ENCODE results near the gene VPS8.

Gene VPS8, protein sequence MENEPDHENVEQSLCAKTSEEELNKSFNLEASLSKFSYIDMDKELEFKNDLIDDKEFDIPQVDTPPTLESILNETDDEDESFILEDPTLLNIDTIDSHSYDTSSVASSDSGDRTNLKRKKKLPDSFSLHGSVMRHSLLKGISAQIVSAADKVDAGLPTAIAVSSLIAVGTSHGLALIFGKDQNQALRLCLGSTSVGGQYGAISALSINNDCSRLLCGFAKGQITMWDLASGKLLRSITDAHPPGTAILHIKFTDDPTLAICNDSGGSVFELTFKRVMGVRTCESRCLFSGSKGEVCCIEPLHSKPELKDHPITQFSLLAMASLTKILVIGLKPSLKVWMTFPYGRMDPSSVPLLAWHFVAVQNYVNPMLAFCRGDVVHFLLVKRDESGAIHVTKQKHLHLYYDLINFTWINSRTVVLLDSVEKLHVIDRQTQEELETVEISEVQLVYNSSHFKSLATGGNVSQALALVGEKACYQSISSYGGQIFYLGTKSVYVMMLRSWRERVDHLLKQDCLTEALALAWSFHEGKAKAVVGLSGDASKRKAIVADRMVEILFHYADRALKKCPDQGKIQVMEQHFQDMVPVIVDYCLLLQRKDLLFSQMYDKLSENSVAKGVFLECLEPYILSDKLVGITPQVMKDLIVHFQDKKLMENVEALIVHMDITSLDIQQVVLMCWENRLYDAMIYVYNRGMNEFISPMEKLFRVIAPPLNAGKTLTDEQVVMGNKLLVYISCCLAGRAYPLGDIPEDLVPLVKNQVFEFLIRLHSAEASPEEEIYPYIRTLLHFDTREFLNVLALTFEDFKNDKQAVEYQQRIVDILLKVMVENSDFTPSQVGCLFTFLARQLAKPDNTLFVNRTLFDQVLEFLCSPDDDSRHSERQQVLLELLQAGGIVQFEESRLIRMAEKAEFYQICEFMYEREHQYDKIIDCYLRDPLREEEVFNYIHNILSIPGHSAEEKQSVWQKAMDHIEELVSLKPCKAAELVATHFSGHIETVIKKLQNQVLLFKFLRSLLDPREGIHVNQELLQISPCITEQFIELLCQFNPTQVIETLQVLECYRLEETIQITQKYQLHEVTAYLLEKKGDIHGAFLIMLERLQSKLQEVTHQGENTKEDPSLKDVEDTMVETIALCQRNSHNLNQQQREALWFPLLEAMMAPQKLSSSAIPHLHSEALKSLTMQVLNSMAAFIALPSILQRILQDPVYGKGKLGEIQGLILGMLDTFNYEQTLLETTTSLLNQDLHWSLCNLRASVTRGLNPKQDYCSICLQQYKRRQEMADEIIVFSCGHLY (N-terminal part only)

DNA sequence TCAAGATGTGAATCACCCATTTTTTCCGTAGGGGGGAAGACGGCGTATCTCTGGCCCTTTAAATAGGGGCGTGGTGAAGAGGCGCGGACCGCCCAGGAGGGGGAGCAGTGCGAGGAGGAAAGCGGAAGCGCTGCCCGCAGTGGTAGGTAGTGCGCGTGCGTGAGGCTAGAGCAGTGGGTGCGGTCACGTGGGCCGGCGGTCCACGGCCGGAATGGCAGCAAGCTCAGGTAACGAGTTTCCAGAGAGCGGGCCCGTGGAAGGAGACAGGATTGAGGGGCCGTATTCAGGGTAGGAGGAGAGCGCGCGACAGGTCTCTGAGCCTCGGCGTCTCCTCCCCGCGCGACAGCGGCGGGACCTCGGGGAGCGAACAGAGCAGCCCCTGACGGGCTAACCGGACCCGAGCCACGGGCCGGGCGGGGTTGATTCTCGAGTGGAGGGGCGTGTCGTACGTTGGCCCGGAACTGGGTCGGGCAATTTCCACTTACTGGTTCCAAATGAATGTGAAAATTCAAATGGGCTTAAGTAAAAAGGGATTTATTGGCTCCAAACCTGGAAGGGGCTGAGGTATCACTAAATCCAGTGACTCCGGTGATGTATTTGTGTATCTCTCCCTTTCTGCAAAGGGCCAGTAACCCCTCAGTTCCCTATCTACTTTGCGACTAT lies at the start of gene VPS8:
Gene VPS8 (plus strand): TSS at position 168 of the 663 bp plus-strand sequence. CDS start 12,467 bp downstream, outside the sequence.
- DNase-seq, result peak; percentile 34 to 90

DNA sequence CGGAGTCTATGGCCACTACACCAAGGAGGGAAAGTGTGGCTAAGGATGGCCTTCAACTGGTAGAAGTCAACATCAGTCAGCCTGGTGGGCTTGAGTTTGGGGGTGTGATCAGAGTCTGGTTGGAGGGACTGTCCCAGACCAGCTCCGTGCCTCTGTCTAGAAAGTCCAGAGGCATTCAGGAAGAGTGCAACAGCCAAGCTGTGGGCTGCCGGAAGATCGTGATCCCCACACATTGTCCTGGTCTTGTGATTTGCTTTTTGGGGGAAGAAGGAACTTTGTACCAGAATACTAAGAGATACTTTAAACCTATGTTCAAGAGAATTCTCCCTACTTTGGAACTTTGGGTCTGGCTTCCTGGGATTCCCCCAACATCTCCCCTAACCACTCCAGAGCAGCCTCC lies 47.8 kb upstream of the VPS8 start:
- no peak for DNase-seq

DNA sequence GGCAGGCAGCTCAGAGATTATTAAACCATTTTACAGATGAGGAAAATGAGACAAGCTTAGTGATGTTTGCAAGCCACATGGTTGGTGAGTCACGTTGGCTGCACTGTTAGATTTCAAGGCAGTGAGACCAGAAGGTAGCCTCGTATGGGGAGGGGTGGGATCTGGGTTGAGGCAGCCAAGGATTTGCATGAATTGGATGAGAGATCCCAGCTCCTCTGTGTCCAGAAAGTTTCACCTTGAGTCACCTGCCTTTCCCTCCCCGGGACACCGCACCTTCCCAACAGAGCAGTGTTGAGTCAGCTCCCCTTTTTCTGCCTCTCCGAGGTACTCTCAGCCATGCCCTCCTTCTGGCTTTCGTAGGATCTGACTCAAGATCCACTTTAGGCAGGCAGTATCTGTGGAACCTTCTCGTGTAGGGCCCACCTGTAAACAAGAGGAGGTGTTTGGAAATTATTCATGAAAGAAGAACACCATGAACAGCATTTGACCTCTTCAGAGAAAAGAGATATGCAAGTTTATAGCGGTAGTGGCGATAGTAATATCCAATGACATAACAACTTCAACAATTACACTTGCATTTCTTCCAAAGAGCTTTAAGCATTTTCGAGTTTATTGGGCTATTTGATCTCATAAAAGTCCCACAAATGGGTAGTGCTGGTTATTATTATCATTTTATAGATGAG lies 46.8 kb upstream of the VPS8 start:
- DNase-seq, result no peak

DNA sequence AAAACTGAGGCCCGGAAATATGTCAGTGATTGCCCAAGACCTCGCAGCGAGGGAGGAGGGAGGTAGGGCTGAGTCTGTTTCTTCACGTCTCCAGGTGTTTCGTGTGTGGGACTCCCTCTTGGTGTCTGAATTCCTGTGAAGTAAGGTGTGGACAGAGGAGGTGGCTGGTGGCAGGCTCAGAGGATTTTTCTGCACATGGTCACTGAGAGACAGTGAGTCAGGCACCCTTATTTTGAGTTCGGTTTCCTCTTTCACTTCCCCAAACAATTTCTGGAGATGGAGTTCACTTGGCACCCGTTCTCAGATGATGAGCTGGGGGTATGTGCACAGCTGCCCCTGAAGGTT lies 46.3 kb upstream of the VPS8 start:
- DNase-seq, result no peak

DNA sequence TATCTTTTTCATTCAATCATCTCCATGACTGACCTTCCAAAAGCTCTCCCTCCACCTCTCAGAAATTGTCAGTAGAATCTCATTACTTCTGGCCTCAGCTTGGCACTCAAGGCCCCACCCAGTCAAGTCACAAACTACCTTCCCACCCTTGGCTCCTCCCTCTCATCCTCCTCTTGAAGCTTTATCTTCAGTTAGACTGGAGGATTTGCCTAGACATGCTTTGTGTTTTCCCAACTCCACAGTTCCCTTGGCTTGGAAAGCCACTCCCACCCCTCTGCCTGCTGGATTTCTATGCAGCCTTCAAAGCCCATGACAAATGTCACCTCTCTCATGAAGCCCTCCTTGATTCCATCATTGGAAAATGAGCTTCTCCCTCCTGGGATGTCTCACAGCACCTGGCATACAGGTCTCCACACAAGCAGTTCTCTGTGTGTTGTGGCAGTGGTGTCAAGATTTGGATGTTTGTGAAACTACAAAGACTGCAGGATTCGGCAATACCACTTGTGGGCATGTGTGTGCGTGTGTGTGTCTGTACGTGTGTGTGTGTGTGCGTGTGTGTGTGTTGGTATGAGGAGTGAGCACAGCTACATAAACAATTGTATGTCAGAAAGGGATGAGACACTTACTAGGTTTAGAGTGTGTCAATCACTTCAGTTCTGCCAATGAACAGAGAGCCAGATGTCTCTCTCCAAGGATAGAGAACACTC lies 45.3 kb upstream of the VPS8 start:
- no peak for DNase-seq

DNA sequence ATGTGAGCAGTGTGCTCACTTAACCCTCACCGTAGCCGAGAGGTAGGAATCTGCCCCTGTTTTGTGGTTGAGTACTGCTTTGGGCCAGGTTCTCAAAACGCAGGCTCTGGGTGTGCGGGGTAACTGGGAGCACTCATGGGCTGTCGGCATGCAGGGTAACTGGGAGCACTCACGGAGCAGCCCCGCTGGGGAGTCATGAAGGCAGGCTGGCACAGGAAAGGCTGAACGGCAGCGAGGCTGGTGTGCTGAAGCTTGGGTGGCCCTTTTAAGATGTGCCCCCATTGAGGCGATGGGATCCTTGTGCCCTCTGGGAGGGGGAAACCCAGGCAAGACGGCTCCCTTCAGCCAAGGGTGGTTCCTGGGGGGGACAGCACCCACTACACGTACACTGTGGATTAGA lies 44.6 kb upstream of the VPS8 start:
- DNase-seq, result no peak

DNA sequence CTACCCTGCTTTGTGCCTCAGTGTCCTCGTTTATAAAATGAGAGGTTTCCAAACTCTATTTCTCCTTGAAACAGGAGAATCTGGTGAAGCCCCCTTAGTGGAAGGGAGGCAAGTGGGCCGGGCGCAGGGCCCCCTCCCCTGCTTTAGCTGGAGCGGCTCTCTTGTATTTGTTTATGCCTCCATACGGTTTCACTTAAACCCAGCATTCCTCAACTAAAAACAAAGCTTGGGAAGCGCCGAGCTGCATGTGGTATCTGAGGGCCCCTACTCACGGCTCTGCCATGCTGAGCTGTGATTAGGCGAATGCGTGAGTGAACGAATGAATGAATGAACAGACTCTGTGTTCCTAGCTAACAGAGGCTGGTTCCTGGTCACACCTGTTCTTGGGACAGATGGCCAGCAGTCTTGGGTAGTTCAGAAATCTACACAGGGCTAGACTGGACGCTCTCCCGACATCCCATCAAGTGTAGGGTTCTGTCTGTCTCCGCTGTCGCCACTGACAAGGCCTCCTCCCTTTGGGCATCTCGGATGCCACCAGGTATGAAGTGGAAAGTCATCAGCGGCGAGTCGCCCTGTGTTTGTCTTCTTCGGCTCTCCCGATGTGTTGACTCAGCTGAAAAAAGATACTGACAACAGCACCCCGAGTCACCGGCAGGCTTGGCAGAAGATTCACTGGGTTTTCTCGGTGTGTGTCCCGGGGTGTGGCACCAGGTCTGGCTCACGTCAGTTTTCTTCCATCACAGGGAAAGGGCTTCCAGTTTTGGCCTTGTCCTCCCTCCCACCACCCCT lies 42.4 kb upstream of the VPS8 start:
- no peak for DNase-seq

DNA sequence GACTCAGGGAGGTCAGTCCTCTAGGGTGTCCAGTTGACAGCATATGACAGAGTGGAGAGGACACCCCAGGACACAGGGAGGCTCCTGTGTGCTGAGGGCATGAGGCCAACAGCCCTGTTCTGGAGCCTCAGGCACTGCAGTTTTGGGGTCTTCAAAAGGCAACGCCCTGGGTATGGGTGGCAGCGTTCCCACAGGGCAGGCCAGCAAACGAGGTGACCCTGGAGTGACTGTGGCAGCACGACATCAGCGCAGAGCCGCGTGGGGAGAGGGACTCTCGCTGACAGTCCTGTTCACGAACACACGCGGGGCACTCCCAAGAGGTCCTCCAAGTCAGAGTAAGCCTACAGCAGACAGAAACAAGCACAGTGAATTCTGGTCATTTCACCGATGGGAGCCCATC lies 41.4 kb upstream of the VPS8 start:
- no peak for DNase-seq

DNA sequence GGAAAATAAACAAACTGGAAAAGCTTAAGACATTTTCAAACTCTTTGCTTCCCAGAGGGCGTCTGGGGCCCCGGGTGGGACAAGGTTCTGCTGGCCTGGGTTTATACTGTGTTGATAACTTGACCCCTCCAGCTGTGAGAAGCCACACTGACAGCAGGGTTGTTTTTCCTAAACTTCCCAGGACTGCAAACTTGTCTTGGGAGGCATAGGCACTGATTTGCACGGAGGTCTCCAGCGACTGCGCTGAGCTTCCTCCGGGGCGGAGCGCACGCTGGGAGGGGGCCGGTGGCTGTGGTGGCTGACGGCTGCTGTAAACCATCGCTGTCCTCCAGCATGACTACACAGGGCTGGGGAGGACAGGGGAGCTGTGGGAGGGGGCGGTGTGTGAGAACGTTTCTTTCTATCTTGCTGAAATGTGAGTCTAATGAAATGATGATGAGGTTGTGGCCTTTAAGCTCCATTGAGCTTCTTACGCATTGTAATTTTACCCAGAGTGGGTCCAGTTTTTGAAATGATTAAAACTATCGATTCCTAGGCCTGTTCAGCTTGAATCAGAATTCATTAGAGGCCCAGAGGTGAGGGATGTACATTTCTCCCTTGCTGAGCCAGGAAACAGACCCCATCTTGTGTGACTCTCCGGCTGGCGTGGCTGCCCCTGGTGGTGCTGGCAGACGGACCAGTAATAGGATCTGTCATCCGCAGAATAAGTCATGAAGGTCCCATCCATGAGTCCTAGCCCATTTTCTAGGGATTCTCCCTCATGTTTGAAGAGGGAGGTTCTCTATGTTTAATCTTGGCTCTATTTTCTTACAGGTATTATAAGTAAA lies 40.5 kb upstream of the VPS8 start:
- no peak for DNase-seq

DNA sequence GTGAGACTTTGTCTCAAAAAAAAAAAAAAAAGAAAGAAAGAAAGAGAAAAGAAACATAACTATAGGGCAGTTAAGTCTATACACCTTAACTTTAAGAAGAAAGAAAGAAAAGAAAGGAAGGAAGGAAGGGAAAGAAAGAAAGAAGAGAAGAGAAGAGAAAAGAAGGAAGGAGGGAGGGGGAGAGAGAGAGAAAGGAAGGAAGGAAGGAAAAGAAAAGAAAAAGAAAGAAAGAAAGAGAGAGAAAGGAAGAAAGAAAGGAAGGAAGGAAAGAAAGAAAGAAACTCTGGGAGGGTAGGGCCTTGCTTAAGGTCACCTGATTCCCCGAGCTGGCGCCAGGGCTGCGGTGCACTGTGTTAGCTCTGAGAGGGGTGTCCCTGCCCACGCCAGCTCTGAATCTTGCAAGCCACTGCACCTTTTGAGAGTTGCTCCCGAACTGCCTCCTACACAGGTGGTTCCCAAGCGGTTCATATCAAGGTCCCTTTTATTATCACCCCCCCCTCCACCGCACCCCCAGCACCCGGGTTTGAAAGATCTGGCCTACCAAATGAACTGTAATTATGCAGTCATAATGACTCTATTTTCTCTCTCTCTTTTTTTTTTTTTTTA lies 39.2 kb upstream of the VPS8 start:
- DNase-seq, result no peak

DNA sequence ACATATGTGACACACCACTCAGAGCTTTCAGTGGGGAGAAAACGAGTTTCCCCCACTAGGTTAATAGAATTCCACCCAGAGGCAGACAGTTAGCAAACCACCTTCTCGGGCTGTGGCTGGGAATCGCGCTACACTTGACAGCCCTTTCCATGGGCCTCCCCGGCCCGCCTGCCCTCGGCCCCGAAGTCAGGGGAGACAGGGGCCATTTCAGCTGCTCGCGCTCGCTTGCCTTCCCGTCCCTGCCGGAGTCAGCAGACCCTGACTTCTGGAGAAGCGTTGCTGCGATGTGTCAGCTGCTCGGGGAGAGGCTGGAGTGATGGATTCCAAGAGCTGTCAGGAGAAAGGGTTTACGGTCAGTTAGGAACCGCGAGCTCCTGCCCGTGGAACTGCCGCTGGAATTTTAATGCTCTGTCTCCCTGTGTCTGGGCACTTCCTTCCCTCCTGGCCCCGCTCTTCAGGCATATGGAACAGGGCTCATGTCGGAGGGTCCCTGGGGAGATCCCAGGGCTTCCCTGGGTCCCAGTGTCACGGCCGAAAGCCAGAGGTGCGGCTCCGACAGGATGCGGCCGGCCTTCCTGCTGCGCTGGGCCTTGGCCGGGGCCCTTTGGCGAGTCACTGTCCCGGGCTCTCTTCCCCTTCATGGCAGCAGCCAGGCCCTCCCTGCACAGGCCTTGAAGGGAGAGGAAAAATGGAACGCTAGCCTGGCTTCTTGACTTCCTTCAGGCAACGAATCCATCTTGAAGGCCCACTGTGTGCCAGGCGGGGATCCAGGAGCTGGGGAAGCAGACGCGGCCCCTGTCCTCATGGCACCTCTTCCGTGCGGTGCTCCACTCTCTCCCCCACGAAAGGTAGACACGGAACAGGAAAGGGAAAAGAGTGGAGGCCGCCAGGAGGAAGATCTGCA lies 38.4 kb upstream of the VPS8 start:
- no peak for DNase-seq

DNA sequence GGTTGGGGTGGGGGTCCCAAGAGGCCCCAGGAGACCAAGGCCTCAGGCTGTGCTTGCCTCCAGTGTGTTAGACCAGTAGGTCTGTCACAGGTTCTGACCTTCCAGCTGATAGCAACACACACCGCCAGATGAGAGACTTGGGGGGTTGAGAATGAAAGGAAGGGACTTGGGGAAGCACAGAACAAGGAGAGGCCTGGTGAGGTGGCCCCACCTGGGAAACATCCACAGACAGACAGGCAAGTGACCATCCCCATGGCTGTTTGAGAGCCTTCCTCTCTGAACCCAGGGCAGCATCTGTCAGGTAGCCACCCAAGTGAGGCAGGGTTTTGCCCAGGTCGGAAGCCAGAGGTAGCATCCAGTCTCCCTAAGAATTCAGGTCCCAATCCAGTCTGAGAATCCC lies 35.0 kb upstream of the VPS8 start:
- no peak for DNase-seq

DNA sequence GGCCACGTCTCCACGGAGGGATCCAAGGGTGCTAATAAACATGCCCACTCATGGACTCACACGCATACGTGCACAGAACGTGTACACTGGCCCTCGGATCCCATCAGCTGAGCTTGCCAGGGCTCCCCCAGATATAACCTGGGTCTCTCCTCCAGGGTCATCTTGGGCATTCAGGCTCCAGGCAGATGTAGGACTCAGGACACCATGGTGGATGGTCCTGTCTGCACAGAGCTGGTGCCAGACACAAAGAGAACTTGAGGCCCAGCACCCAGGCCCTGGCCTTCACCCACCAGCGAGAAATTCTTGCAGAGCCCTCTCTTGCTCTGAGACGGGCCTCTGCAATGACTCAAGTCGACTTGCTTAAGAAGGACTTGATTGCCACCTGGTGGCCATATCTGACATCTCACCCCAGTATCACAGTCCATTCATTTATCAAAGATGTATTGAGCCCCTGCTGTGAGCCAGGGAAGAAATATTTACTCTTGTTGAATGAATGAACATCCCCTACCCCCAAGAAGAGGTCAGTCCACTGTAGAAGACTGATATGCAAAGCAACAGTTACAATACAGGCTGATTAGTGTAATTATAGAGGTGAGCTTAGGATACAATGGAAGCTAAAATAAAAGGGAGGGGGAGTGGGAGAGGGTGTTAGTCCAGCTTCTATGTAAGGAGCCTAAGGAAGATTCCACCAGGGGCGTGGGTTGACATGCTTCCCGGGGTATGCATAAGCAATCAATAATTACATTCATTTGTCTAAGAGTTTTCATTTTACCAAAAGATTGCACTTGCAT lies 34.2 kb upstream of the VPS8 start:
- DNase-seq, result peak; percentile 54 to 86

DNA sequence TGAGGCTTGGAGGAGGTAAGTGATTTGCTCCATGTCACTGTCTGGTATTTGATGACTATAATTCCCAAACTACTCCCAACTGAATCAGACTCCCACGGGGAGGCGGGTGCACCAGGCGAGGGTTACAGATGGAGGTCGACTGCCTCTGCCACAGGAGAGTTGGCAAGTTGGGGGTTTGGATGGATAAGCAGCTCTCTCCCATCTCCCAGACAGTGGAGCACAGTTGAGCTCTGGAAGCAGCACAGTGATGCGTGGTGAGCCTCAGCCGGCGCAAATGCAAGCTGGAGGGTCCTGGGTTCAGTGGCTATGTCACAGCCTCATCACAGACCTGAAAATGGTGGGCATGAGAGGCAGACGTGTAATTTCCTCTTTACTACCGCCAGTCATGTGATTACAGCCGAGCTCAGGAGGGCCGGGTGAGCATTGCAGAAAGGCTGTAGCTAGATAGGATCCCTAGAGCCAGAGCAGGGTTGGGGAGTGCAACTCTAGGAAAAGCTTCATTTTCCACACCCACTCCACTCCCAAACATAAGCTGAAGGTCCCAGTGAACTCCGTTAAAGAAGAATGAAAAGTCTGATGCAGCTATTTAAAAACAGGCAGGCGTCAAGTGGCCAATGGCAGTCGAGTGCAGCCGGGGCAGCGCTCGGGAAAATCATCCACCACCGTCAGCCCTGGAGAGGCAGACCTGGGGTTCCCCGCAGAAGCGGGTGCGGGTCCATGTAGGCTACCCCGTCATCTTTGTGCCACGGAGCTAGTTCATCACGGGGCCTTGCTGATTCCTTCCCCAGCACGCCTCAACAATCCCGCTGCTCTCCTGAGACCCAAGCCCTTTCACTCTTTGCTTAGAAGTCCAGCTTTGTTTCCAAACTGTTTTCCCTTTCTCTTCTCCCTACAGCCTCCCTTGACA lies 33.3 kb upstream of the VPS8 start:
- DNase-seq, result no peak

DNA sequence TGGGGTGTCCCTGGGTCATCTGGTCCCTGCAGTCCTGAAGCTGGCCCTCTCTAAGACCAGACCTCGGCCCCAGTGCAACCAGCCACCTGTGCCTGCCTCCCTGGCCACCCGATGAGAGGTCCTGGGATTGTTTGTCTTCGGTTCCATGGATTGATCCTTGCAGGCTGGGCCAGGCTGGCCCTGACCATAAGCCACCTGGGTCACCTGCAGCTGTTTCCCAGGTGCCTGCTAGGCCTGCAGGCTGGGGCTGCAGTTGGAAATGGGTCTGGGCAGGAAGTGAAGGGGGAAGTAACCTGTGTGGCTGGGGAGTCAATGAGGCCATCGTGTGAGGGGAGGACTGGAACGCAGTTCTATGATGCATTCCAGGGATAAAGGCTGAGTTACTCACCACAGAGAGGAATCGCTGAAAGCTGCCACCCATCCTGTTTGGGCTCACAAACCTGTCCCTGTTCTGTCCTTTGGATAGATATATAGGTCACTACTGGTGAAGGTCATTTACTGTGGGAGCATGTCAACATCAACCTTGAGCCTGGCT lies 30.9 kb upstream of the VPS8 start:
- DNase-seq, result no peak

DNA sequence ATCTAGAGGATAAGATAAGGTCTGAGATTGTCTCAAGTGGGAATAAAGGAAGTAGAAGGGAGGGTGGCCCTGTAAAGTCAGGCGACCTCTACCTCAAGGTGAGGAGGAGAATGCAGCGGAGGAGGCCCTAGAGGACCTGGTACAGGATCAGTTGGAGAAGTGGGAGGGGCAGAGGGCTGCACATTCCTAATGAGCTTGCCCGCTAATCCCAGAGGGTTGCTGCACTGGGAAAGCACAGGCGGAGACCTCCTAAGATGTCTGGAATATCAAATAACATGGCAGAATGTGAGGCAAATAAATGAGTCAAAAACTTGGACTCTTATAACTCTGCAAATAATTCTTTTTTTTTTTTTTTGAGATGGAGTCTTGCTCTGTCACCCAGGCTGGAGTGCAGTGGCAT lies 30.2 kb upstream of the VPS8 start:
- no peak for DNase-seq
